Heart left ventricle (tissue), 16 donors: ENCODE results near the gene RNF123. TPM values are rescaled to one million over a fixed set of nuclear protein-coding genes. Genes with fewer than 3 reads are reported as not detected.

Experiments used
- ATAC-seq, 4 donors: fragments of 200-7000 bp; cut with Tn5 transposase; one replicate each; pipeline ENCODE4 v1.9.1; 2020 to 2022; ENCODE audit warnings: moderate library complexity in 4 of 4, mild to moderate bottlenecking in 3 of 4, moderate number of reproducible peaks in 1 of 4
- DNase-seq, 5 donors: peaks; one replicate each; pipeline ENCODE4 v3.0.0-alpha.2; 2020
- H3K27ac ChIP-seq, 12 donors: fragments of 200-600 bp; sonication (generic) in 4 of 12; one replicate each; pipeline versions ENCODE4 v1.5.0 to v1.8.0; 2016 to 2022; ENCODE audit warnings: mild to moderate bottlenecking in 2 of 12
- H3K27me3 ChIP-seq, 9 donors: fragments of 200-600 bp; sonication (generic) in 2 of 9; one replicate each; pipeline versions ENCODE4 v1.5.1 to v1.8.0; 2016 to 2022; ENCODE audit warnings: mild to moderate bottlenecking in 3 of 9
- H3K36me3 ChIP-seq, 9 donors: fragments of 200-600 bp; sonication (generic) in 2 of 9; one replicate each; pipeline versions ENCODE4 v1.5.0 to v1.8.0; 2018 to 2022; ENCODE audit warnings: mild to moderate bottlenecking in 2 of 9
- H3K4me1 ChIP-seq, 12 donors: fragments of 200-600 bp; sonication (generic) in 4 of 12; one replicate each; pipeline versions ENCODE4 v1.5.0 to v1.8.0; 2016 to 2022; ENCODE audit warnings: mild to moderate bottlenecking in 3 of 12
- H3K4me3 ChIP-seq, 12 donors: fragments of 200-600 bp; sonication (generic) in 4 of 12; one replicate each; pipeline versions ENCODE4 v1.5.0 to v1.8.0; 2017 to 2022; ENCODE audit warnings: mild to moderate bottlenecking in 9 of 12, moderate library complexity in 4 of 12
- H3K9me3 ChIP-seq, 12 donors: fragments of 200-600 bp; sonication (generic) in 4 of 12; one replicate each; pipeline versions ENCODE4 v1.5.0 to v1.8.0; 2016 to 2022; ENCODE audit warnings: mild to moderate bottlenecking in 1 of 12
- CTCF ChIP-seq, 12 donors: fragments of 200-600 bp; sonication (generic) in 4 of 12; IDR thresholded peaks; one replicate each; pipeline versions ENCODE4 v1.5.0 to v1.8.0; 2018 to 2022; ENCODE audit warnings: antibody characterized with exemption in 12 of 12, mild to moderate bottlenecking in 5 of 12
- POLR2A ChIP-seq, 2 donors: fragments of 450-650 bp; IDR thresholded peaks; one replicate each; pipeline ENCODE4 v1.6.1; 2017; ENCODE audit warnings: antibody characterized with exemption in 2 of 2, mild to moderate bottlenecking in 2 of 2, moderate library complexity in 2 of 2
- WGBS, 4 donors: extraction: QIAGEN DNeasy Blood & Tissue Kit in 2 of 4; methylation state at CpG; one replicate each; pipeline versions ENCODE4 v1.1.5 to v1.1.7; 2013 to 2018; 5-methylcytosine and 5-hydroxymethylcytosine counted together
- intact Hi-C, 10 donors: fragments of 100-400 bp; cut with DNase I; formaldehyde crosslinking; loops; one replicate each; pipeline versions ENCODE4 v1.11.1 to v1.14.2; 2022
- polyA plus RNA-seq, 2 donors: library from polyadenylated mRNA; stranded (reverse); fragments of 200-250 nt; gene quantifications; one replicate each; pipeline ENCODE4 v1.2.3, GENCODE V29; 2013
- total RNA-seq, 9 donors: library from RNA; depleted of rRNA in 2 of 9; stranded (reverse); fragments of >200 nt in 2 of 9; fragmentation: NEBNext Ultra II Directional in 3 of 9; extraction: Animal tissue kit (Norgen Biotek cat#: 25700) in 3 of 9; gene quantifications; one replicate each; pipeline versions ENCODE4 v1.1.0 to v1.2.4, GENCODE V29; 2016 to 2023
- donor health status: ischemic (EF 13 %, LVEDD 7.1; RV severe dilation, severe dysfunction).
- donor health status: healthy with polysubstance abuse.
- donor health status: DM: no; HTN: yes; CAD: no.
- donor health status: DM: no; HTN: no; CAD: no.
- donor health status: ischemic (EF 25% LVEDD 6.9; RV normal size, moderate dysfunction).
- donor health status: ischemic (EF 25% LVEDD 5.7; RV mildly dilated, moderate dysfunction).
- donor health status: healthy.
- donor health status: DM: yes; HTN: yes; CAD: no.
- donor health status: ischemic (EF 35%, LVEDD 5.7; RV mildly dilated, moderate dysfunction).
- donor health status: nonischemic (EF 11% LVEDD 7.7; RV severe dilation, severe dysfunction).
- donor health status: DM: yes; HTN: yes; CAD: no.
- donor health status: PGD.
- donor health status: ischemic (EF 29% LVEDD 5.4; RV normal size, mild dysfunction).
- donor health status: nonischemic (EF 23%, LVEDD 6.1; RV moderate dilation, normal function).

Gene RNF123
- total and polyA plus RNA-seq, 11 donors = 27.7 to 61.4 (median 46.0) TPM

- Histone ChIP-seq H3K36me3 (peaks cover 0 to 53% (median 51%) of the 10 kb centered on the region in 9 donors), H3K9me3 (no peaks in the 10 kb centered on the region), H3K27ac (no peak overlapping the region), H3K27me3 (no peaks in the 10 kb centered on the region), H3K4me3 (no peak overlapping the region), H3K4me1 (peaks cover 0 to 28% (median 14%) of the 10 kb centered on the region in 12 donors)
- intact Hi-C loops = loop anchor here in 1 of 10 donors (10.0 kb wide), 1 partner anchor 541 kb away; the partner anchor contains the start of gene LAMB2
- 89 to 93% (median 92%) methylated on average over 8 to 11 of the region's 11 CpGs for WGBS, 4 donors
- ATAC-seq (no peak), DNase-seq (no peak)
- no peak for TF ChIP-seq CTCF (IDR thresholded peaks at IDR 0.05)
- TF ChIP-seq POLR2A (IDR thresholded peaks at IDR 0.05) = no peak
Observed at GRCh38 chr3:49675912-49676311, 13.4 kb upstream of the RNF123 start.

GRCh38 chr3:49680493-49681231 is 8.7 kb upstream of the RNF123 start:
- TF ChIP-seq CTCF (IDR thresholded peaks at IDR 0.05) (no peak), POLR2A (IDR thresholded peaks at IDR 0.05) (no peak)
- no peak for ATAC-seq
- no peaks in the 10 kb centered on the region for H3K9me3 ChIP-seq
- WGBS, 4 donors = 84 to 89% (median 87%) methylated on average over 4 to 7 of the region's 7 CpGs
- H3K4me3 ChIP-seq = no peak overlapping the region
- no peaks in the 10 kb centered on the region for H3K27me3 ChIP-seq
- peaks cover 0 to 89% (median 82%) of the 10 kb centered on the region in 9 donors for H3K36me3 ChIP-seq
- no peak overlapping the region for H3K27ac ChIP-seq
- no peak for DNase-seq
- intact Hi-C loops = no loop called here
- peaks cover 0 to under 1% (median 0%) of the 10 kb centered on the region in 12 donors for H3K4me1 ChIP-seq

GRCh38 chr3:49681232-49681522 is 8.2 kb upstream of the RNF123 start:
- TF ChIP-seq POLR2A (IDR thresholded peaks at IDR 0.05) (no peak), CTCF (IDR thresholded peaks at IDR 0.05) (no peak)
- no peaks in the 10 kb centered on the region for H3K27me3 ChIP-seq
- no peak overlapping the region for H3K27ac ChIP-seq
- peaks cover 0 to 85% (median 78%) of the 10 kb centered on the region in 9 donors for H3K36me3 ChIP-seq
- peaks cover 0 to 4% (median 0%) of the 10 kb centered on the region in 12 donors for H3K4me1 ChIP-seq
- DNase-seq = no peak
- no peak overlapping the region for H3K4me3 ChIP-seq
- 88 to 100% (median 96%) methylated on average over 1 to 2 of the region's 2 CpGs for WGBS, 4 donors
- intact Hi-C loops = no loop called here
- no peak for ATAC-seq
- no peaks in the 10 kb centered on the region for H3K9me3 ChIP-seq

GRCh38 chr3:49681543-49681942 is 7.8 kb upstream of the RNF123 start:
- Histone ChIP-seq H3K36me3 (peaks cover 0 to 81% (median 75%) of the 10 kb centered on the region in 9 donors), H3K27ac (no peak overlapping the region), H3K9me3 (no peaks in the 10 kb centered on the region), H3K27me3 (no peaks in the 10 kb centered on the region), H3K4me1 (peaks cover 0 to 7% (median 0%) of the 10 kb centered on the region in 12 donors), H3K4me3 (no peak overlapping the region)
- ATAC-seq (no peak), DNase-seq (no peak)
- TF ChIP-seq POLR2A (IDR thresholded peaks at IDR 0.05) (no peak), CTCF (IDR thresholded peaks at IDR 0.05) (no peak)
- WGBS, 4 donors = 74 to 88% (median 76%) methylated on average over 4 of the region's 4 CpGs
- intact Hi-C loops = no loop called here
